HG02852 (cell line): Measurements from ENCODE around the gene GNB1L.

ENCODE experiments used
- ATAC-seq: cut with Tn5 transposase; IDR thresholded peaks from one replicate; pipeline ENCODE4 v1.9.1; 2021; ENCODE audit warnings: mild to moderate bottlenecking, moderate library complexity; ENCODE audit not compliant: unreplicated experiment

The GNB1L gene

DNA sequence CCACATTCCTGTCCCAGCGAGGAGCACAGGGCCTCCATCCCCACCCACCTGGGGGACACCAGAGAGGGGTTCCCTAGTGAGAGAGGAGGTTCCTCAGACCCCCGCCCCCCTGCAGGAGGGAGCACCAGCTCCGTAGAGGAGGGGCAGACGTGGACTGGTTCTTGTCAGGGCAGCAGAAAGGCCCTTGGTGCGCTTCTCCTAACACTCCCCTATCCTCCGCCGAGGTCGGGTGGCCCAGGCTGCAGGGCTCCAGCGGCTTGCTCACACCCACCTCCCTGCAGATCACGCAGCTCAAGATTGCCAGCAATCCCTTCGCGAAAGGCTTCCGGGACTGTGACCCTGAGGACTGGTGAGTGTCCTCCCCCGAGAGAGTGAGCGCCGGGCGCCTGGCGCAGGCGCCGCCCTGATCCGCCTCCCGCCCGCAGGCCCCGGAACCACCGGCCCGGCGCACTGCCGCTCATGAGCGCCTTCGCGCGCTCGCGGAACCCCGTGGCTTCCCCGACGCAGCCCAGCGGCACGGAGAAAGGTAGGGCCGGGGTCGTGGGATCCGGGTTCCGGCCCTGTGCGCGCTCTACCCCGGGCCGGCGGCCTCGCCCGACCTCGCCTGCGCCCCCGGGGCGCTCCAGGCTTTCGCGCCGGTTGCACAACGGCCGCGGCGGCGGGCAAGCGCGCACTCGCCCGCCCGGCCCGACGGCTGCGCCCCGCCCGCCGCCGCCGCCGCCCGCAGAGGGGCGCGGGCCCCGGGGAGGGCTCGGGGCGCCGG is 89.0 kb downstream of the GNB1L start:
- ATAC-seq, result no peak

DNA sequence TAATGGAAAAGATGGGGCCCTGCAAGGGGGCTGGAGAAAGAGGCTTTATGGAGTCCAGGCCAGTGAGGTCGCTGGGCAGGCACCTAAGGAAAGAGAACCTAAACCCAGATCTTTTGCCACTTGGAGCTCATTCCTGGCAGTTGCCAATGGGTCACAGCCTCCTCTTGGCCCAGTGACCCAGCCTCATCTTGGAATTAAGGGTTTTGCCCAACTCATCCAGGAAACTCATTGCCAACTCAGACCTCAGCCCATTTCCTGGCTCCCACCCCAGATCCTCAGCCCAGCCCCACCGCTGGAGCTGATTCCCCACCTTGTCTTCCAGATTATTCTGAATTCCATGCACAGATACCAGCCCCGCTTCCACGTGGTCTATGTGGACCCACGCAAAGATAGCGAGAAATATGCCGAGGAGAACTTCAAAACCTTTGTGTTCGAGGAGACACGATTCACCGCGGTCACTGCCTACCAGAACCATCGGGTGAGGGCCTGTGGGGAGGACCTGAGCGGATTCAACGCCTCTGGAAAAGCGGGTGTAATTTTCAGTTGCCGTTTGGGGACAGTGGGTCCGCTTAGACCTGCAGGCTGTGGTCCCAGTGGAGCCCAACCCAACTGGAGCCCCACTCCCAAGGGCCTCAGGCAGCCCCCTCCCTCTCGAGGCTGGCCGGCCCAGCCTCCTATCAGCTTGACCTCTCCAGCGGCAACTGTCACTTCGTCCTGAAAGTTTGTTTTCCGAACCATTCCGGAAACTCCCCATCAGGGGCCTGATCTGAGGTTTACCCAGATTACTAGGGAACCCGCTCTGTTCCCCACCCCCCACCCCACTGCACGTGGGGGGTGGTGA is 89.8 kb downstream of the GNB1L start:
- ATAC-seq, result no peak

DNA sequence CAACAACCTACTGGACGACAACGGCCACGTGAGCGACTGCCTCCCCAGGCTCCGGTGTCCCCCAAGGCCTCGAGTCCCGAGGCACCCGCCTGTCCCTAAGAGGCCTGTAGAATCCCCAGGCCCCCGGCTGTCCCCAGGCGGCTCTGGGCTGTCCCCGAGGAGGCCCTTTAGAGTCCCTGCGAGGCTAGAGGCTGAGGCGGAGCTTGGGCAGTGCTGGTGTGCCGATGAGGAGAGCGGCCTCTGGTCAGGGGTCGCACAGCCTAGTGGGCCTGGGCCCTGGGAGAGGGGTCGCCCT is 90.4 kb downstream of the GNB1L start:
- ATAC-seq, result no peak

GRCh38 chr22:19763458-19764298 is 91.0 kb downstream of the GNB1L start:
- no peak for ATAC-seq

GRCh38 chr22:19762568-19763457 is 91.9 kb downstream of the GNB1L start:
- ATAC-seq, result no peak

DNA sequence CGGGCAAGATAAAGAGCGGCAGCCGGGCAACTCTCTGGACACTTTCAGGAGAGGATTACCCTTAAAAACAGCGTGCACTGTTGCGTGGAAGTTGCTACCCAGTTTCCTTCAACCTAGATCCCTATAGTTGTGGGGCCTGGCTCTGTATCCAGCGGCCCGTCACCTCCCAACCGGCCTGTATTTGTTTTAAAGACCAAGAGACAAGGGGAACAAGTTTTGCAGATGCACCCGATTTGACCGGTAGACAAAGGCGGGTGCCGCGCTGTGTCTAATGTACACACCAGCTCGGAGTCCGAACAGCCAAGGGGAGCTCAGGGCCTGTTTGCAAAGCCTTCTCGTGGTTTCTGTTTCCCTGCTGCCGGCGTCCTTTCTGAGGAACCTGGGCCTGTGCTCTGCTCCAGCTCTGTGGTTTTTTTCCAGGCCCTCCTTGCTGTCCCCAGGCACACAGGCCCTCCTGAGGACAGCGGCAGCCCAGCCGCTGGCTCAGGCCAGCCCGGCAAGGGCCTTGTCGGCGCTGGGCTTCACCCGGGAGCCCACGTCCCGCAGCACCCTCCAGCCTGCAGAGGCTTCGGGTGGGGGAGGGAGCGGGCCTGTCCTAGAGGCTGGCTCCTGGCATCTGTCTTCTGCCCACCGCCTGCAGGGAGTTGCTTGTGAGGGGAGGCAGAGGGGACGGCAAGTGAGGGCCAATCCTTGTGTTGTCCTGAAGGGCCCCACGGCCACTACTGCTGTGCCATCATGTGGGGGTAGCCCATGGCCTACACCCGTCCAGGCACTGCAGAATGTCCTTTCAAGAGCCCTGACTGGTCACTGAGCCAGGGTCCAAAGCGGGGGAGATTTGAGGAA is 92.7 kb downstream of the GNB1L start:
- ATAC-seq, result no peak

GRCh38 chr22:19760951-19761724 is 93.5 kb downstream of the GNB1L start:
- ATAC-seq, result no peak

- no peak for ATAC-seq
Measured at GRCh38 chr22:19760058-19760950, 94.4 kb downstream of the GNB1L start, which contains the start of gene TBX1. Gene TBX1, plus strand, starts transcription at chr22:19760778. Its CDS starts 66 bp downstream, at chr22:19760844.

- no peak for ATAC-seq
Measured at GRCh38 chr22:19759427-19760057, 95.1 kb downstream of the GNB1L start.

DNA sequence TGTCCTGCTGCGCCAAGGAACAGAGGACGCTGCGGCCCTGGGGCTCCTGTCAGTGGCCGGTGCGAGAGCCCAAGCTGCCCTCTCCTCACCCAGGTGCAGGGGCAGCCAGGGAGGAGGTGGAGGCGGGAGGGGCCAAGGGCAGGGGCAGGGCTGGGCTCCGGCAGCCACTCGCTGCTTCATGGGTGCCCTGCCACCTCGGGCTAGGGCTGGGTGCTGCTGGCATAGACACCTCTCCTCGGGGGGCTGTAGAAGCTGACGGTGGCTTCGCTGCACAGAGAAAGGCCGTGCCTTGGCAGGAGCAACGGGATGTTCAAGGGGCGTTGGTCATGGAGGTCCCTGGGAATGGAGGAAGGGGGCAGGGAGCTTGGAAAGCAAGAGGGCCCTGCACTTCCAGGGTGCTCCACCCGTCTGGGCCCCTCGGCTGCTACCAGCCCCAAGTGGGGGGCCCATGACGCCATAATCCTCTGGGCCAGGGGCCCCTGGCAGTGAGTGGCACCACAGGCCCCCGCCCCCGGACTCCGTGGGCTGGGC is 95.7 kb downstream of the GNB1L start:
- ATAC-seq, result no peak

DNA sequence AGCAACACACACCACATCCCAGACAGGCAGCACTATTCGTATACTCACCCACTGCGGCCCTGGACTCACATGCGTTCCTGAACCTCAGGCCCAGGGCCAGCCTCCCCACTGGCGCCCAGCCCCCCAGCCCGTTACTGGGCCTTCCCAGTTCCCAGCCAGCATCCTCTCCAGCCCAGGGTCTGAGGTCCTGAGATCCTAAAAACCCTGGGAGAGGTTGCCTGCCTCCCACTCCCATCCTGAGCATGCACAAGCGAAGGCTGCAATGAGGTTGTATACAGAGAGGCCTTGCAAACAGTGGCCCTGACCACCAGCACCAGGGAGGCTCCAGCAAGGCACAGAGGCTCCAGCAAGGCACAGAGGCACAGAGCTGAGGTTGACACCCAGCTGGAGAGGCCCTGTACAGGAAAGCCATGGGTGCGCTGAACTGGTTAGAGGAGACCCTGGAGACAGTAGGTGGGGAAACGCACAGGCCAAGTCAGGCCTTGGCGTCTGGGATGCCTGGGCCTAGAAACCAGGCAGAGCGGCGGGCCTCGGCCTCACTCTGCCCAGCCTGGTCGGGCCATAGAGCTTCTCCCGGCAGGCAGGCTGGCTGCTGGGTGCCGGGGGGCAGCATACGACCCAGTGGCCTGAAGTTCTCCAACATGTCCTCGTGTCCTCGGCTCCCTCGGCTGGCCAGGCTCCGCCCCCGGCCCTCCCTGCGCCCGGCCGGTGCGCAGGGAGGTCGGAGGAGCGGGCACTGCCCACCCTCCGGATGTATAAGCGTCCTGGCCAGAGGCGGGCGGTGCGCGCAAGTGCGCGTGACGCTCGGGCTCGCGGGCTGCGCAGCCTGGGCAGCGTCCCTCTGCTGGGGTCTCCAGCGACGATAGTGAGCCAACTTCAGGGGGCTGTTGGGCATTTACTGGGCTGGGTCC is 96.4 kb downstream of the GNB1L start:
- no peak for ATAC-seq

- no peak for ATAC-seq
Measured at GRCh38 chr22:19757140-19757984, 97.3 kb downstream of the GNB1L start.

DNA sequence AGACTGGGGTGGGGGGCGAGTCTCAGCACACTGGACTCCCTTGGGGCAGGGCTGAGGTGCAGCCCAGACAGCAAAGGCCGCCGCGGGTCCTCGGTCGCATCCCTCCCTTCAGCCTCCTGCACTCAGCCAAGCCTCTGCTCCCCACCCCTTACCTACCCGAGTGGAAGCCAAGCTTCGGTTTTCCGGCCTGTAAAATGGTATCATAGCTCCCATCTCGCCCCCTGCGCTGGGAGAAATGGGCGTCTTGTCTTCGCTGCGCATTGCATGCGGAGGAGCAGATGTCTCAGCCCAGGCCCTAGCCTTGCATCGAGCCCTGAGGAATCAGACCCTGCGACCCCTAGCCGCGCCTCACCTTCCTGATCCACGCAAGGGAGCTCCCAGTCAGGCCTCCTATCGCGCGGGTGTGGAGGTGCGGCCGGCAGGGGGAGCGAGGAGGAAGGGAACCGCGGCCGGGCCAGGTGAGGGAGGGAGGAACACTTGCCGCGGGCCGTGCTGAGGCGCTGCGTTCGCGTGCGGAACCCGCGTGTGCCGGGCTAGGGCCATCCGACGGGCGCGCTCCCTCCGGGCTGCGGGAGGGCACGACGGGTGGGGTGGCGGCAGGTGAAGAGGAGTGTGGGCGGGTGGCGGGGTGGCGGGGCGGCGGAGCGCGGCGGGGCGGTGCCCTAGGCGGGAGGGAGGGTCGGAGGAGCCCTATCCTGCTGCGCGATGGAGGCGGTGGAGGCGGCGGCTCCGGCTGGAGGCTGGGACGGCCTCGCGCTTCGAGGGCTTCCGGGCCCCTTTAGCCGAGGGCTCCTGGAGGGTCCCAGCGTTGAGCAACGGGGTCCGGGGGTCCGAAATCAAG is 98.2 kb downstream of the GNB1L start:
- ATAC-seq, result no peak

- no peak for ATAC-seq
Measured at GRCh38 chr22:19755722-19756287, 98.9 kb downstream of the GNB1L start.
